HFF-Myc (cell line): Measurements from ENCODE around the gene KCNMB3.
"Not testable (repeated sequence)": the region's sequence is repeated elsewhere in the genome, so short reads cannot be mapped to it uniquely, and the experiment has no call there.

Experiments
- DNase-seq: peaks from one replicate; pipeline ENCODE4 v3.0.0-alpha.2; 2011; ENCODE audit warnings: low read depth; ENCODE audit errors: extremely low read depth
- H3K4me3 ChIP-seq: replicated peaks from 2 replicates; pipeline ENCODE4 v1.5.1; 2011; ENCODE audit warnings: low read depth, mild to moderate bottlenecking, control low read depth, low read length
- CTCF ChIP-seq: IDR thresholded peaks from 2 replicates; pipeline ENCODE4 v1.5.1; 2012; ENCODE audit warnings: mild to moderate bottlenecking, low read depth, low read length, control low read depth; ENCODE audit errors: missing control alignments

KCNMB3 gene

GRCh38 chr3:179265092-179265491 is 14.2 kb upstream of the KCNMB3 start:
- no peak overlapping the region for H3K4me3 ChIP-seq
- no peak for DNase-seq
- TF ChIP-seq CTCF: no peak

- no peak for TF ChIP-seq CTCF
- no peak overlapping the region for H3K4me3 ChIP-seq
Measured at GRCh38 chr3:179264449-179264848, 13.5 kb upstream of the KCNMB3 start.

GRCh38 chr3:179263134-179263533 is 12.2 kb upstream of the KCNMB3 start:
- DNase-seq: no peak
- TF ChIP-seq CTCF: no peak
- H3K4me3 ChIP-seq: no peak overlapping the region

More at GRCh38 chr3:179264449-179264848, 13.5 kb upstream of the KCNMB3 start:
- no peak for DNase-seq

GRCh38 chr3:179260949-179261765 is 10.2 kb upstream of the KCNMB3 start:
- no peak for TF ChIP-seq CTCF

GRCh38 chr3:179259959-179260756 is 9.2 kb upstream of the KCNMB3 start:
- DNase-seq, H3K4me3 ChIP-seq: not testable (repeated sequence)

More at GRCh38 chr3:179260949-179261765, 10.2 kb upstream of the KCNMB3 start:
- peak overlapping the region; percentile 45 for H3K4me3 ChIP-seq
- no peak for DNase-seq

- H3K4me3 ChIP-seq: no peak overlapping the region
- no peak for DNase-seq
- no peak for TF ChIP-seq CTCF
Measured at GRCh38 chr3:179258820-179259219, 7.9 kb upstream of the KCNMB3 start.

GRCh38 chr3:179257742-179258141 is 6.8 kb upstream of the KCNMB3 start:
- not testable (repeated sequence) for H3K4me3 ChIP-seq, DNase-seq
